Raji (cell line): ENCODE measurements around the gene TSPAN4.

ENCODE experiments used
- POLR2A ChIP-seq: IDR thresholded peaks from 2 replicates; pipeline ENCODE4 v1.6.1; 2011; ENCODE audit warnings: low read depth, low read length, control low read depth; ENCODE audit not compliant: insufficient read depth

TSPAN4 gene

DNA sequence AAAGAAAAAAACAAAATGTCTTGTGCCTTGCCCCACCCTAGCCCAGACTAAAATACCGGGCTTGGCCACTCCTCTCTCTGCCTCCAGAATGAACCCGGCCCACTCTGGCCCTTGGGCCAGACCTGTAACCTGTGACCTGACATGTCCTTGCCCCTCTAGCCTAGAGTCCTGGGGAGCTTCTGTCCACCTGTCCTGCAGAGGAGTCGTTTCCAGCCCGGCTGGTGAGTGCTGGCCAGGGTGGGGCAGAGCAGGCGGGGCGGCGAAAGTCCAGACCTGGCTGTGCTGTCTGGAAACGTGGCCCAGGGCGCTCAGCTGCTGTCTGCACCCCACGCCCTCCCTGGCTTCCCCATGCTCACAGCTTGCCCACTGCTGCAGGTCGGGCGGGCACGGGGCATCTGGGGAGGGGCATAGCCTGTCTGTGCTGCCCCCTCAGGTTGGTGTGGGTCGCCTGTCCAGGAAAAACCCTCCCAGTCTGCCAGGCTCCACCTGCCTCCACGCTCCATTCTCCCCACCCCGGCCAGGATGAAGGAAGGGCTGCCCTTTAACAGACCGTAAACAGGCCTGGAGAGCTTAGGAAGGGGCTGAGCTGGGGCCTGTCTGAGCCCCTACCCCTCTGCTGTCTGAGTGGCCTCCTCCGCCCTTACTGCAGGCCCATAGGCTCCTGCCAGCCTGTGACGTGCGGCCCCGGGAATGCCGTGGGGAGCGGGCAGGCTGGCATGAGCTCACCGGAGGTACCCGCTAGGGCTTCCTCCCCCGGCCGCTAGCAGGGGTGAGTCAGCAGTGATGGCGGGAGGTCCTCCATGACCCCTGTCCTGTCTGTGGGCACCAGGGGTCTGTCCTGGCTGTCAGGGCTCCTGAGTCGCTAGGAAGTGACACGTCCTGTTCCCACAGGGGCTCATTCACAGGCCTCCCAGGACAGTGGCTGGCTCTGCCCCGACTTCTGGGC, 8.0 kb upstream of the TSPAN4 start:
- TF ChIP-seq POLR2A = no peak

DNA sequence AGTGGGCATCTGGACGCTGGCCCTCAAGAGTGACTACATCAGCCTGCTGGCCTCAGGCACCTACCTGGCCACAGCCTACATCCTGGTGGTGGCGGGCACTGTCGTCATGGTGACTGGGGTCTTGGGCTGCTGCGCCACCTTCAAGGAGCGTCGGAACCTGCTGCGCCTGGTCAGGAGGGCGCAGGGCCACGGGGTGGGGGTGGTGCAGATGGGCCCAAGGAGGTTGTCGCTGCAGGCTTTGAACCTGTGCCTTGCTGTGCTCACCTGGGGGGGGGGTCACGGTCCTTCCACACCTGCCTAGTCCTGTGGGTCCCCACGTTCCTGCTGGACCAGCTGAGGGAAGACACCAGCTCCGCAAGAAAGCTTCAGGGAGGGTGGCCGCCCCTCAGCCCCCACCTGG, 6.4 kb upstream of the TSPAN4 start:
- no peak for TF ChIP-seq POLR2A

DNA sequence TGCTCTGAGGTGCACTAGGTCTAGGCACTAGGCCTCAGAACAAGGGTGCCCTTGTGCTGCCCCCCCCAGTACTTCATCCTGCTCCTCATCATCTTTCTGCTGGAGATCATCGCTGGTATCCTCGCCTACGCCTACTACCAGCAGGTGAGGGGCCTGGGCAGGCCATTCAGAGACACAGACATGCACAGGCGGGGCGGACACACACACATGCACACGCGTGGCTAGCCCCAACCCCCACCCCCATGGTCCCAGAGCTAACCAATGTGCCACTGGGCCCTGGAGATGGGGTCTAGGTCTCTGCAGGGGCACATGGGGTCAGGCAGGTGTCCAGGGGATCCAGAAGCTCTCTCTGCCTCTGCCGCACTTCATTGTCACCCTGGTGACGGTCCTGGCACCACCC, 6.0 kb upstream of the TSPAN4 start:
- TF ChIP-seq POLR2A = 0 out of 2 replicates have a peak, but pooled peaks have one; percentile 13

DNA sequence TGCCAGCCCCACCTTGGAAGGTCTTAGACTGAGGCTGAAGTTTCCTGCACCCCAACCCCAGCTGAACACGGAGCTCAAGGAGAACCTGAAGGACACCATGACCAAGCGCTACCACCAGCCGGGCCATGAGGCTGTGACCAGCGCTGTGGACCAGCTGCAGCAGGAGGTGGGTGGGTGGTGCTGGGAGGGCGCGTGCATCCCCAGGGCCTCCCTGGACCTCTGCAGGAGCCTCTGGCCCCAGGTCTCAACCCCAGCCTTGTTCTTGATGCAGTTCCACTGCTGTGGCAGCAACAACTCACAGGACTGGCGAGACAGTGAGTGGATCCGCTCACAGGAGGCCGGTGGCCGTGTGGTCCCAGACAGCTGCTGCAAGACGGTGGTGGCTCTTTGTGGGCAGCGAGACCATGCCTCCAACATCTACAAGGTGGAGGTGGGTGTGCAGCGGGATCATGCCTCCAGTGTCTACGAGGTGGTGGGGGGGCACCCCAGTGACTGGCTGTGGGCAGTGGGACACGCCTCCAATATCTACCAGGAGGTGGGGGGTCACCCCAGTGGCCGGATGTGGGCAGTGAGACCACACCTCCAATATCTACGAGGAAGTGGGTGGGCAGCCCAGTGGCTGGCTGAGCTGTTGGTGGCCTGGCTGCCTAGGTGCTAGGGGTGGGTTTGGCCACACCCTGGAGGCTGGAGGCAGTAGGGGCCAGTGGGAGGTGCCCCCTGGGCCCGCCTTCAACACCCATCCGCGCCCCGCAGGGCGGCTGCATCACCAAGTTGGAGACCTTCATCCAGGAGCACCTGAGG, 5.3 kb upstream of the TSPAN4 start:
- TF ChIP-seq POLR2A = no peak

DNA sequence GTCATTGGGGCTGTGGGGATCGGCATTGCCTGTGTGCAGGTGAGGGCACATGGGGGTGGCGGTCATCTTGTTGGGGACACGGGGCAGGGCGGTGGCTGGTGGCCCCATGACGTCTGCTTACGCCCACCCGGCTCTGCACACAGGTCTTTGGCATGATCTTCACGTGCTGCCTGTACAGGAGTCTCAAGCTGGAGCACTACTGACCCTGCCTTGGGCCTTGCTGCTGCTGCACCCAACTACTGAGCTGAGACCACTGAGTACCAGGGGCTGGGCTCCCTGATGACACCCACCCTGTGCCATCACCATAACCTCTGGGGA, 4.7 kb upstream of the TSPAN4 start:
- no peak for TF ChIP-seq POLR2A

DNA sequence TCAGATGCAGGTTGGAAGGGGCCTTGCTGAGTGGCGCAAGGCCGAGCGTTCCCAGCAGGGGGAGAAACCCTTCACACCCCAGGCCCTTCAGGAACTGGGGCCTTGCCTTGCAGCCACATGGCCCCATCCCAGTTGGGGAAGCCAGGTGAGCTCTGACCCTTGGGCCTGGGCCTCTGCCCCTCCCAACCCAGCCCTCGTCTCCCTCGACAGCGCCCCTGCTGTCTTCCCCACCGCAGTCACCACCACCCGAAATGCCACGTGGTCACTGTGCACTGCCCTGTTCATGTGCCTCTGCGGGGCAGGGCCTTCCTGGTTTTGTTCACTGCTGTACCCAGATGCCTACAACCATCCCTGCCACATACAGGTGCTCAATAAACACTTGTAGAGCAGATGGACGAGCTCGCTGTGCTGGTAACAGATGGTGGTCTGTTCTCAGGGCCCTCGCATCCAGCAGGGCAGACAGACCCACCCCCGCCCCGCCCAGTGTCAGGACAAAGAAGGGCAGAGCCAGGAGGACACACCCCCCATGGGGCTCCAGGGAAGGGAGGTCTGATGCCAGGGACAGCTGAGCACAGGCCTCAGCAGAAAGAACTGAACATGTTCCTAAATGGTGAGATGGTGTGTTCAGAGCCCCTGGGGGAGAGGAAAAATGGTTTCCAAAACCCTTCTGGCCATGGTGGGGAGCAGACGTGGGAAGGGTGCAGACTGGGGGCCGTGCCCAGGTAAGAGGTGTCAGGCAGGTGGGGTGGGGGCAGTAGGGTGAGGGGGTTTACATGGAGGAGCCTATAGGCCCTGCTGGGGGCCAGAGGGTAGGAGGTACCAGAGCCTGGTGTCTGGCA, 4.0 kb upstream of the TSPAN4 start:
- no peak for TF ChIP-seq POLR2A

DNA sequence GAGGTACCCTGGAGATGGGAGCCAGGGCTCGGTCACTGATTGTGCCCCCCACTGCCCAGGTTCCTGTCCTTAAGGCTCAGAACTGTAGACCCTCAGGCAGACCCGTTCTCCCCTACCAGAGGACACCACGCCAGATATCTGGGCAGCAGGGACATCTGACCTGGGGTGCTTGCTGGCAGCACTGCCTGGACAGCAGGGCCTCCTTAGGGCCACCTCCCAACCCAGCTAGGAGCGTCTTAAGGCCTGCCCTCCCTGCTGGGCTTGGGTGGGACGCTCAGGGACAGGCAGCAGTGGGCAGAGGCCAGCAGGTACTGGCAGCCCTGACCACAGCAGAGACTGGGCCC, 3.4 kb upstream of the TSPAN4 start:
- 0 out of 2 replicates have a peak, but pooled peaks have one; percentile 17 for TF ChIP-seq POLR2A

DNA sequence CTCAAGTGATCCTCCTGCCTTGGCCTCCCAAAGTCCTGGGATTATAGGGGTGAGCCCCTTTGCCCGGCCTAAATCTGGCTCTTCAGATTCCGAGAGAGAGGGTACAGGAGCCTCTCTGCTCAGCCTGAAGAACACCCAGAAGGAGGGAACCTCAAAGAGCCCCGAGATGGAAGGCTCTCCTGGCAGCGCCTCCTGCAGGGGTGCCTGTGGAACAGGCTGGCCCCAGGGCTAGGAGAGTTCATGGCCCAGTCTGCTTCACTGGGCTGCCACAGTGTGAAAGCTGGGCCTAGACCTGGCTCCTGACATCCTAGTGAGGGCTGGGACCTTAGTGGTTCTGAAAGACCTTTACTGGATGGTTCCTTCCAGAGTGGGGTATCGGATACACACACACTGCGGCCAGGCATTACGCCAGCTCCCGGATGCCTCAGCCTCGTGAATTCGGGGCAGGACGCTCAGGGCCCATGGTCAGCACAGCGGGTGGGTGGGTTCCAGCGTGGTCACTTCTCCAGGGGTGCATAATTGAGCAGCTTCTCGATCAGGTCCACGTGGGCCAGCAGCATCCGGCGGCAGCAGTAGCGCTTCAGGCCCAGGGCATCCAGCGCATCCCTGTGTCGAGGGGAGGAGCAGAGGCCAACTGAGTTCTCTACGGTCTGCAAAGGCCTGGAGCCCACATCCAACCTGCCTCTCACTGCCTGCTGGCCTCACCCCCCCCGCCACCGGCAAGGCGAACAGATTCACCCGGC, 2.6 kb upstream of the TSPAN4 start:
- TF ChIP-seq POLR2A = no peak

DNA sequence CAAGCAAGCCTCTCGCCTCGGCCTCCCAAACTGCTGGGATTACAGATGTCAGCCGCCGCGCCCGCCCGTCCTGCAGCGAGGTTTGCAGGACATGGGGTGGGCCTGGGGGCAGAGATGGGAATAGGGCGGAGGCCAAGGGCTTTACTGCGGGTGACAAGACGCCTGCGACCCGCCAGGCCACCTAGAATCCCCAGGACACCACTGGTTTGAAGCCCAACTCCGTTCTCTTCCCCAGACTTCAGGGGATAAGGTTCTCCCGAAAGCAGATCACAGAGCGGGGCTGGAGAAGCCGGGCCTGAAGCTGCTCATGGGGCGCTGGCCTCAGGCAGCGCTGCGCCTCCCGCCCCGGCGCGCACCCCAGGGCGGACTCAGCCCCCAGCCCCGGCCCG, 677 bp upstream of the TSPAN4 start:
- TF ChIP-seq POLR2A = no peak

DNA sequence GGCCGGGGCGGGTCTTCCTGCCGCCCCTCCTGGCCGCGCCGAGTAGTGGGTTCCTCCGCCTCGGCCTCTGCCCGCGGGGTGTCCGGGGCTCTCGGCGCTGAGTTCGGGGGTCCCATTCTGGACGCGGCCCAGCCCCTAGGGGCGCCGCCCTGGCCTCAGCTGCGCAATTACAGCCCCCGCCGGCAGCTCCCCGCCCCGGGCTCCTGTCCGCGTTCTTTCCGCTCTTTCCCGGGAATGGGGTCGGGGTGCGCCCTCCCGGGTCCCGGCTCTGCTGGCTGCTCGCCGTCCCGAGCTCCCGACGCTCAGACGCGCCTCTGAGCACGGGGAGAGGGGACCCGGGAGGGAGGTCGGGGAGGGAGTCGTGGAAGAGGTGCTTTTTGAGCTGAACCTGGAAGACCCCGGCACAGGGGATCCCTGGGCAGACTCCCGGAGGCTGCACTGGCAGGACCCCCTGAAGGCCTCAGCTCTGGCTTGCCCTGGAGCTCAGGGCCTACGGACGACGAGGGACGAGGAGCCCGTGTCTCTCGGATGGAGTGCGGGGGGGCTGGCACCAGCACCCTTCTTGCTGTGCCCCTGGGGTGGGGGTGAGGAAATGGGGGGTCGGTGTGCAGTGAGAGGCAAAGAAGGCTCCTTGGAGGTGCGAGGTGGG, 558 bp downstream of the TSPAN4 start:
- TF ChIP-seq POLR2A = no peak

DNA sequence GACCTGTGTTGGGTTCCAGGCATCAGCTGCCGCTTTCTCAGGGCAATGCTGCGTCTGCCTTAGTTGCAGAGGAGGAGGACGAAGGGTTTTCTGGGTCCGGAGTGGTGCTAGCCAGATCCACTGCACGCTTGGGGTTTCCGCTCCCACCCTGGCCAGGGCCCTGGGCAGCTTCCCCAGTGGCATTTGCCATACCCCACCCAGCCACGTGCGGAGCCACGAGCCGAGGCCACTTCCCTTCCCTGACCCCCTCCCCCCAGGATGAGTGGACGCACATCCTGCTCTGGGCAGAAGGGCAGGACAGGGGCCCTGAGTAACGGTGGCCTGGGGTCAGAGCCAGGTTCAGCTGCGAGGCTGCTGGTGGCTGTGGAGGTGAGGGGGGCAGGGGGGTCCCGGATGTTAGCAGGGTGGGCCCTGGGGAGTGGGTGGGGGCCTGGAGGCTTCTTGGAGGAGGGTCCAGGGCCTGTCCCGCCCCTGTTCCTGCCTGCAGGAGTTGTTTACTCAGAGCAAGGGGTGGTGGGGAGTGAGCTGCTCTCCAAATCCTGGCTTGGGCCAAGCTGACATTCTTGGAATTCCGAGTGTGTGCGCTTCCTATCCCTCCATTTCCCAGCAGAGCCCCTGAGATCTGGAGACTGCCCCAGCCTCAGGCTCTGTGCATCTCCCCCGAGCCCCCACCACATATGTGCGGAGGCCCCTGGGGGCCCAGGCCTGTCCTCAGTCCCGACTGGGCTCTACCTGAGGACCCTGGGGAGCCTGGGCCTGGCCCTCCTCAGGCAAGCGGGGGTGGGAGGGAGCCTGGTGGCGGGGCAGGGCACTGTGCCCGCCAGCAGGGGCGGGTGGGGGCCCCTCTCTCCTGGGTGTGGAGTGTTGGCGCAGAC, 1.4 kb downstream of the TSPAN4 start:
- TF ChIP-seq POLR2A = no peak

DNA sequence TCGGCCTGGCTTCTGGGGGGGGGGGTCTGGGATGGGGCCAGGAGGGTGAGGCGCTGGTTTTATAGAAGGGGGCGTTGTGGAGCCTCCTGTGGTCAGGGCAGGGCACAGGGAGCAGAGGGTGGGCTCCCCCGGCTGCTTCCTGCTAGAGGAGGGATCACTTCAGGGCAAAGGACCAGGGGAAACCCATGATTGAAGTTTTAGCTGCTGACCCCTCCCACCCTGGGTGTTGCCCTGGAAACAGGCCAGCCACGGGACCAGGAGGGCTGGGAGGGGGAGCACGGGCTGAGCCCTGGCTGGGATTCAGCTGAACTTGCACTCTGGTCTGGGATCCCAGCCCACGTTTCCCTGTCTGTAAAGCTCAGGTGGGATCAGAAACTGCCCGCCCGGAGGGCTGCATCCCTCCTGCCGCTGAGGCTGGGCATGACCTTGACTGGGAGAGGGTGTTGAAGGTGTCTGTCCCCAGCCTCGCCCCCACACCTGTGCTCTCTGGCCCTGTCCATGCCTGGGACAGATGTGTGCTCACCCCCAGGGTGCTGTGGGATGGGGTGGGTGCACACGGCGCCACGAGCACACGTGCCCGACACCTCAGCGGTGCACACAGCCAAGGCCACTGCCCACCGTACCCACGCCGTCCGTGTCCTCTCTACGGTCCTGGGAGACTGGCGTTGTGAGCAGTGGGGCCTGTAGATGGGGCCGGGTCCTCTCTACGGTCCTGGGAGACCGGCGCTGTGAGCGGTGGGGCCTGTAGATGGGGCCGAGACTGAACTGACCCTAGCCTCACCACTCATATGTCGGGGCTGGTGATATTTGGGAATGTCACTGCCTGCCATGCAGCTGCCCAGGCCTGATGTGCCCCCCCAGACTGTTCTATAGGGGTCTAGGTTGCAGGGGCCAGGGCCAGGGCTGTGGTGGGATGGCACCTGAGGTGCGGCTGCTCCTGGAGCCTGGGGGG, 2.3 kb downstream of the TSPAN4 start:
- no peak for TF ChIP-seq POLR2A

DNA sequence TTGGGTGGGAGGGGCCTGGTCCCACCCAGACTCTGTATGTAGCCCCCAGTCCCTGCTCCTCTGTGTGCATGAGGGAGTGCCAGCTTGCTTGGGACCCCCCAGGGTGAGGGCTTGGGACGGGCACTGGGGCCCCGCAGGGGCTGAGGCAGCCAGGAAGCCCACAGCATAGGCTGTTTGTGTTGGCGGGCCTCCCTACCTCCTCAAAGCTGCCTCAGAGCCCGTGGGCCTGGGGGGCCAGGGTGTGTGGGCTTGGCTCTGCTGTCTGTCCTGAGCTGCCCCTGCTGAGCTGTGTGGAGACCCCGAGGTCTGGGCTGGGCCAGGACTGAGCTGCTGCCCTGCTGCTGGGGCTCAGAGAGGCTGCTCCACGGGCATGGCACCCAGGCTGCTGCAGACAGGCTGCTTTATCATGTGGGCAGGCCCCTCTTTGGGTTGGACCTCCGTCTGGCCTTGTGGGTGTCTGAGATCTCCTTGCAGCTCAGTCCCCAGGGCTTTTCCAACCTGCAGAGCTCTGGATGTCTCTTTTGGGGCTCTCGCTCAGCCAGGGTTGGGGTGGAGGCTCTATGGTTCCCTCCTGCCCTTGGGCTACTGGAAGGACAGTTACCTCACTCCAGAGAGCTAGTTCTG, 3.3 kb downstream of the TSPAN4 start:
- no peak for TF ChIP-seq POLR2A
